HG03521 (cell line): ENCODE results near the gene PRM3.
A peak's percentile ranks its signal among the peaks of the same experiment; 100 is the strongest.

Experiments used
- ATAC-seq: cut with Tn5 transposase; IDR thresholded peaks from one replicate; pipeline ENCODE4 v1.9.1; 2021; ENCODE audit warnings: mild to moderate bottlenecking, moderate library complexity; ENCODE audit not compliant: unreplicated experiment

PRM3 gene

DNA sequence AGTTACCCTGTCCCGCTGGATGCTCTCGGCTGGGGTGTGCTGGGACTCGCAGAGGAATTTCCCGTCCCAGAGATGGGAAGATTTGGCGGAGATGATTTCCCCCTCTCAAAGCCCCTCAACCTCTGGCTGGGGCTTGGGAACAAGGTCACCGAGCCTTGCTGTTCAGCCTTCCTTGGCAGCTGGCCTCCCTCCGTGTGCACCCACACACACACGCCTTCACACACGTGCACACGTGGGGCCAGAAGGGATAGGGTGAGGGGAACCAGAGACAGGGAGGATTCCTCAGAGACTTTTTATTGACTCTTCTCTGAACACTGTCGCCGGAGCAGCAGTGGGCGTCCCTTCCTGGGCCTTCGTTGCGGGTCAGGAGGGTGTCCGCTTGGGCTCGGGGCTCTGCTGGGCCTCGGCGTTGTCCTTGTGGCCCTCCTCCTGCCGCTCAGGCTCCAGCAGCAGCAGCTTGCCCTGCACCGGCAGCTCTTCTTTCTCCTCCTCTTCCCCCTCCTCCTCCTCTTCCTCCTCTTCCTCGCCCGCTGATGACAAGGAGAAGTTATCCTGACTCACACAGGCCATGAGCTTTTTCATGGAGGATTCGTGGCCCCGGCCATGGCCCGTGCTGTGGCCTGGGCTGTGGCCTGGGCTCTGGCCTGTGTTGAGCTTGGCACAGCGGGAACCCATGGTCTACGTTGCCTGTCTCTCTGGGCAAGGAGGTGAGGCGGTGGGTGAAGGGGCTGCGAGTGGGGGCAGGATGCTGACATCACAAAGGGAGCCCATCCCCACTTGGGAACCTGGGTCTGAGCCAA lies at the start of gene PRM3:
Gene PRM3, minus strand, starts transcription at position 709 of the 800 bp plus-strand sequence. Its CDS starts 34 bp downstream, at position 675.
- no peak for ATAC-seq

DNA sequence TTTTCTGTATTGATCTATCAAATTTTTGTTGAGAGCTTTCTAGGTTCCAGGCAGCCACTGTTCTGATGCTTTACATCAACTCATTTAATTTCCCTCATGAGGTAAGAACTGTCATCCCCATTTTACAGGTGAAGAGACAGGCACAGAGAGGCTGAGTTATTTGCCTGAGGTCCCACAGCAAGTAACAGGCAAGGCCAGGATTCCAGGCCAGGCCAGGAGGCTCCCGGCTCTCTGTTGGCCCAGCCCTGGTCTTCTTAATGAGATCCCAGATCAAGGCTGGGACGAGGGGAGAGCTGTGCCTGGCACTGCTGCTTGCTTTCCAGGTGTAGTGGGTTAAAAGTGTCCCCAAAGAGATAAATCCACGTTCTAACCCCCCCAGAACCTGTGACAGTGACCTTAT lies 49.4 kb upstream of the PRM3 start:
- ATAC-seq, result no peak

DNA sequence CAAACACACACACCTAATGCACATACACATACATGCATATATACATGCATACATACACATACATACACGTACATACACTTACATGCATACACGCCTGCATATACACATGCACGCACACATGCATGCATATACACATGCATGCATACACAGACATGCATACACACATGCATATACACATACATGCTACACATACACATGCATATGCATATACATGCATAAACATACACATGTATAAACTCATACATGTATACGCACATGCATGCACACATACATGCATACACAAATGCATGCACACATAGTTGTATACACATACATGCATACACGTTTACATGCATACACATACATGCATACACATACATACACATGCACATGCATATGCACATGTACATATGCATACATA lies 48.2 kb upstream of the PRM3 start:
- ATAC-seq, result no peak

DNA sequence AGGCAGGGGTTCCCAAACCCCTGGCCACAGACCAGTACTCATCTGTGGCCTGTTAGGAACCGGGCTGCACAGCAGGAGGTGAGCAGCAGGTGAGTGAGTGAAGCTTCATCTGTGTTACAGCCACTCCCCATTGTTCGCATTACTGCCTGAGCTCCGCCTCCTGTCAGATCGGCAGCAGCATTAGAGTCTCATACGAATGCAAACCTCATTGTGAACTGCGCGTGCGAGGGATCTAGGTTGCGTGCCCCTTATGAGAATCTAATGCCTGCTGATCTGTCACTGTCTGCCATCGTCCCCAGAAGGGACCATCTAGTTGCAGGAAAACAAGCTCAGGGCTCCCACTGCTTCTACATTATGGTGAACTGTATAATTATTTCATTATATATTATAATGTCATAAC lies 46.7 kb upstream of the PRM3 start:
- ATAC-seq, result no peak

GRCh38 chr16:11319529-11320146 lies 46.2 kb upstream of the PRM3 start:
- ATAC-seq, result no peak

DNA sequence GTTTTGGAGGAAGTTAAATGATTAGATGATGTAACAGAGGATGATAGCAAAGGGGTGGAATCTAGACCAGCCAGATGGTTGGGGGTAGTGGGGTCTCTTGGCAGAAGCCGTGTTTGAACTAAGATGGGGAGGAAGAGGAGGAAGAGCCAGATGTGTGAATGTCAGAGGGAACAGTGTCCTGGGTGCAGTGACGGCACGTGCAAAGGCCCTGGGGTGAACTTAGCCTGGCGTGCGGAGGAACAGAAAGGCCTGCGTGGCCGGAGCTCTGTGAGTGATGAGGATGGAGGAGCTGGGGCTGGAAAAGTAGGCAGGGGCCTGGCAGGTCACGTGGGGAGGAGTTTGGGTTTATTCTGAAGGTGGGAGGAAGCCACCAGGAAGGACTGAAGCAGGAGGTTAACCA lies 45.4 kb upstream of the PRM3 start:
- ATAC-seq, result no peak

DNA sequence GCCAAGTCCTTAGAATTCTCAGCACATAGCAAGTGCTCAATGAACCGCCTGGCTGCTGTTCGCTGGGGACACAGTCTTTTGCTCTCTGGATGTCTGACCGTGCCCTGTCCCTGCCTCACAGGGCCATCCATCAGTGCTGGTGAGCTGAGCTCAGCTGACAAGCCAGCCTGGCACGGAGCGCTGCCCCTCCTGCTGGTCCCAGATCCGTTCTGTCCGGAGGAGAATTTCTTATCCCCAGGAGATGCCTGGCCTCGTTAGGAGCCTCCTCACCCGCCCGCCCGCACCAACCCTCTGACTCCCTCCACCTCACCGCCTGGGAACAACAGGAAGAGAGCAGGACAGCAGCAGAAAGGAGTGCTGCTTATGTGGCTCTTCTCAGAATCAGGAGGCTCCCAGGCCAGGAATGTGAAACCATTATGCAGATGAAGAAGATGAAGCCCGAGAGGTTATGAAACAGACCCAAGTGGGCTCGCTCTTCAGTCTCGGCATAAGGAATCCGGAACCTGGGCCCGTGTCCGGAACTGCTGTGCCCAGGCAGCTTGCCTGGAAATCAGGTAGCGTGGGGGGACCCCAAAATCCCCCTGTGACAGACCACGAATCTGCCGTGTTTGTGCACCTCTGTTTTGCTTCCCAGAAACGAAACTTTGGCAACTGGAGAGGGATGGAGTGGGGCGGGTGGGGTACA lies 43.0 kb upstream of the PRM3 start:
- ATAC-seq, result no peak

- ATAC-seq, result no peak
These were observed 42.1 kb upstream of the PRM3 start for GRCh38 chr16:11315510-11315909.

- ATAC-seq, result no peak
These were observed 41.0 kb upstream of the PRM3 start for GRCh38 chr16:11314309-11314894.

- no peak for ATAC-seq
These were observed 40.3 kb upstream of the PRM3 start for GRCh38 chr16:11313493-11314308.

DNA sequence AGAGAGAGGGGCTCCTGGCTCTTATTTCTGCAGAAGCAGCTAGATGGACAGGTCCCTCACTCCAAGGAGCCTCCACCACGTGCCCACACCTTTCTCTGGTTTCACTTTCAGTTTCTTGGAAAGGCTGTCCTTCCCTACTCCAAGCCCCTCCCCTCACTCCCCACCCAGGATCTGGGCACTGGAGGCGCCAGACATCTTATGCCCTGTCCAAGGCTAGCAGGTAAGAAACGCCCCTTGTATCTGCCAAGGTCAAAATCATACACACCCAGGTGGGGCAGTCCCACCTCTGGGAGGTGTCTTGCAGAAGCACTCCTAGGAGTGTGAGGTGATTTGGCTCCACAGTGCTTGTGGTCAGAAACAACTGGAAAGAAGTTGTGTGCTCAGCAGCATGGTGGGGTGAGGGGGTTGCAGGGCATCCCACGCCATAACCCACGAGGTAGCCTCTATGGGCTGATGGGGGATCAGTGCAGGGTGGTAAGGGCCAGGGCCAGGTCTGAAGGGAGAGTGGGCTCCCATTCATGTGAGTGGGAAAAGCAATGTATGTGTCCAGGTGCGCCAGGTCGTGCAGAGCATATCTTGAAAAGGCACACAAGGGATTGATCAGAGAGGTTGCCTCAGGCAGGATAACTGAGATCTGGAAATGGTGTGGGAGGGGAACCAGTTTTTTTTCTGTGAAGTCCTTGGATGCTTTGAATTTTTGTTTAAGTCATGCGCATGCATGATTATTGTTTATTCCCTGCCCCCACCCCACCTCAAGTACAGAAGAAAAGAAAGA lies 39.5 kb upstream of the PRM3 start:
- ATAC-seq, result no peak

DNA sequence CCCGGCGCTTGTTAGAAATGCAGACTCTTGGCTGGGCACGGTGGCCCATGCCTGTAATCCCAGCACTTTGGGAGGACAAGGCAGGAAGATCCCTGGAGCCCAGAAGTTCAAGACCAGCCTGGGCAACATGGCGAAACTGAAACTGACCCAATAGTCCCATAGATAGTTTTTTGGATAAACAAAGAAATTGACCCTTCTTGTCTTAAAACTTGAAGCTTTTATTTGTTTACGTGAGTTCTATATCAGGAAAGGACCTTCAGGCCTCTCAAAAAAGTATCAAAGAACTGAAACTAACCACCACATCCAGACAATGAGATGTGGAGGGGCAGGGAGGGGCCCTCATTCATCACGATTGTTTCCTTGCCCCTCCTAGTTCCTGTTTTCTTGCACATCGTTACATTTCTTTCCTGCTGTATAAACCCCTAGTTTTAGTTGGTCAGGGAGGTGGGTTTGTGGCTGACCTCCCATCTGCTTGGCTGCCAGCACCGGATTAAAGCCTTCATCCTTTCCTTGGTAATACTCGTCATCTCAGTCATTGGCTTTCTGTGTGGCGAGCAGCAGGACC lies 37.6 kb upstream of the PRM3 start:
- peak; percentile 37 for ATAC-seq

GRCh38 chr16:11310634-11310977 lies 37.2 kb upstream of the PRM3 start:
- ATAC-seq, result peak; percentile 0

DNA sequence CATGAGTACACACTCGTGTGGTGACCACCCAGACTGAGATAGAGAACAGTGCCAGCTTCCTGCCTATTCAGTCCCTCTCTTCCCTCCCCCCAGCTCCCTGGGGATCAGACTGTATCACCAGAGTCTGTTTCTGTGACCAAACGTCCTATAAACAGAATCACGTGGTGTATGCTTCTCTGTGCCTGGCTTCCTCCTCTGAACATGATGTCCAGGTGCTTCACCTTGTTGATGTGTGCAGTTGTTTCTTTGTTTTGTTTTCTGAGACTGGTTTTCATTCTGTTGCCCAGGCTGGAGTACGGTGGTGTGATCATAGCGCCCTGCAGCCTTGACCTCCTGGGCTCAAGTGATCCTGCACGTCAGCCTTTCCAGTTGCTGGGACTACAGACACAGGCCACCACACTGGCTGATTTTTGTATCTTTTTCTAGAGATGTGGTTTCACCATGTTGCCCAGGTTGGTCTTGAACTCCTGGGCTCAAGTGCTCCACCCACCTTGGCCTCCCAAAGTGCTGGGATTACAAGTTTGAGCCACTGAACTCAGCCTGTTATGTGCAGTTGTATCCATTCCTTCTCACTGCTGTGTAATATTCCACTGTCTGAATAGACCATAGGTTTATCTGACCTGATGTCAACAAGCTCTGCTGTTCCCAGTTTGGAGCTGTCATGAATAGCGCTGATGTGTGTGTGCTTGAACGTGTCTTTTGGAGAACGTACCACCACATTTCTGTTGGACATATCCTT lies 36.6 kb upstream of the PRM3 start:
- peak; percentile 41 for ATAC-seq

DNA sequence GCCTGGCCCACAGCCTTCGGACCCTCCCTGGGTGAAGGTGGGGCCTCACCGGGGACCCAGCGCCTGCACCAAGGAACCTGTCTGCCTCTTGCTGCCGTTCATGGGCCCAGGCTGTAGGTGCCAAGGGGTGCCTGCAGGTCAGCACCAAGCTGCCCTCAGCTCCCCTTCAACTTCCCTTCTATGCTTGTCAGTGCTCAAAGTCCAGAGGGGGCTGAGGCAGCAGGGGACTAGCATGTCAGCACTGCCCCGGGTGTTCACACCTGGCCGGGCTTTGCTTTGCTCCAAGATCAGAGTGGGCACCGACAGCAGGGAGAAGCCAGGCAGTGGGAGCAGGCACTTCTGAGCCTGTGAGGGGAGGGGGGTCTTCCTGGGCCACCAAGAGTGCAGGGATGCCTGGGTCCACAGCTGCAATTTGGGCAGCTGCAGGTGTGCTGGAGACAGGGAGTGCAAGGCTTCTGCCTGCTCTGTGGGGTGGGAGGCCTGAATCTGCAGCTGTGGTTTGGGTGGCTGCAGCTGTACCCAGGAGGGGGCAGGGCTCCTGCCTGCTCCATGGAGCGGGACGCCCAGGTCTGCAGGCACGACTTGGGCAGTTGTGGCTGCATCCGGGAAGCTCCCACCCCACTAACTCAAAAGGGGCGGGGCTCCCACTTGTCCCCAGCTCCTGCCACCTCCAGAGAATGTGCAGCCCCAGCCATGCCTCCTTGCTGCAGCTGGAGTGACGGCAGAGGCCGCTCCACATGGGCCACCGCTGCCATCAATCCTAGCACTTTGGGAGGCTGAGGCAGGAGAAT lies 35.3 kb upstream of the PRM3 start:
- ATAC-seq, result no peak

- ATAC-seq, result no peak
These were observed 34.4 kb upstream of the PRM3 start for GRCh38 chr16:11307639-11308492.

DNA sequence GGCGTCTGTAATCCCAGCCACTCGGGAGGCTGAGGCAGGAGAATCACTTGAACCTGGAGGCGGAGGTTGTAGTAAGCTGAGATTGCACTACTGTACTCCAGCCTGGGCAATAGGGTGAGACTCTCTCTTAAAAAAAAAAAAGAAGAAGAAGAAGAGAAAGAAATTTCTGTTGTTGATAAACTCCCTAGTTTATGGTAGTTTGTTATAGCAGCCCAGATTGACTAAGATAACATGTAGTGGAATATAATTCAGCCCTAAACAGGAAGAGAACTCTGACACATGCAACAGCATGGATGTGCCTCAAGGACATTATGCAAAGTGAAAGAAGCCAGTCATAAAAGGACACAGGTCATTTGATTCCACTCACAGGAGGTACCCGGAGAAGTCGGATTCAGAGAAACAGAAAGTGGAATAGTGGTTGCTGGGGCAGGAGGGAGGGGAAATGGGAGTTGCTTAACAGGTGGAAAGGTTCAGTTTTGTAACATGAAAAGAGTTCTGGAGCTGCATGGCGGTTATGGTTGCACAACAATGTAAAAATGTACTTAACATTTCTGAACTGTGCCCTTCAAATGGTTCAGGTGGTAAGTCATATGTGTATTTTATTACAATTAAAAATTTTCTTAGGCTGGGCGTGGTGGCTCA lies 33.7 kb upstream of the PRM3 start:
- no peak for ATAC-seq
